Loucy (cell line): ENCODE data around the gene SHISA5.

Source experiments
- H2AFZ ChIP-seq: fragments of 200-600 bp; sonication (generic); 2 replicates; pipeline ENCODE4 v1.6.0; 2016; ENCODE audit warnings: antibody characterized with exemption, mild to moderate bottlenecking, low read length, moderate library complexity
- H3F3A ChIP-seq: fragments of 200-600 bp; 2 replicates; pipeline ENCODE4 v1.6.0; 2016; ENCODE audit warnings: antibody characterized with exemption, low read depth, mild to moderate bottlenecking
- H3K27me3 ChIP-seq: fragments of 200-600 bp; sonication (generic); 2 replicates; pipeline ENCODE4 v1.6.1; 2014; ENCODE audit warnings: low read length, mild to moderate bottlenecking; ENCODE audit not compliant: insufficient read depth, poor library complexity, severe bottlenecking
- H3K36me3 ChIP-seq: fragments of 200-600 bp; sonication (generic); 2 replicates; pipeline ENCODE4 v1.6.1; 2016; ENCODE audit warnings: low read length; ENCODE audit not compliant: insufficient read depth
- H3K4me1 ChIP-seq: fragments of 200-600 bp; sonication (generic); 2 replicates; pipeline ENCODE4 v1.5.1; 2014; ENCODE audit warnings: low read length, mild to moderate bottlenecking; ENCODE audit not compliant: insufficient read depth, poor library complexity, severe bottlenecking
- H3K4me2 ChIP-seq: fragments of 200-600 bp; sonication (generic); 2 replicates; pipeline ENCODE4 v1.6.0; 2014; ENCODE audit warnings: antibody characterized with exemption, low read length, low read depth, mild to moderate bottlenecking; ENCODE audit not compliant: poor library complexity, severe bottlenecking
- H3K4me3 ChIP-seq: fragments of 200-600 bp; sonication (generic); 2 replicates; pipeline ENCODE4 v1.5.1; 2014; ENCODE audit warnings: low read length, mild to moderate bottlenecking, mixed read lengths; ENCODE audit not compliant: poor library complexity, severe bottlenecking
- H3K79me2 ChIP-seq: fragments of 200-600 bp; sonication (generic); 2 replicates; pipeline ENCODE4 v1.6.1; 2014; ENCODE audit warnings: low read length; ENCODE audit not compliant: insufficient read depth
- H3K9ac ChIP-seq: fragments of 200-600 bp; sonication (generic); 2 replicates; pipeline ENCODE4 v1.6.0; 2014; ENCODE audit warnings: mild to moderate bottlenecking, low read depth, low read length, moderate library complexity; ENCODE audit not compliant: poor library complexity, severe bottlenecking
- H3K9me2 ChIP-seq: fragments of 200-600 bp; sonication (generic); replicated peaks from 2 replicates; pipeline ENCODE4 v1.6.1; 2016; ENCODE audit warnings: low read depth, low read length, mixed read lengths
- H3K9me3 ChIP-seq: fragments of 200-600 bp; sonication (generic); 2 replicates; pipeline ENCODE4 v1.6.1; 2014; ENCODE audit warnings: mild to moderate bottlenecking, antibody characterized with exemption, low read length, low read depth; ENCODE audit not compliant: insufficient read depth
- H4K20me1 ChIP-seq: fragments of 200-600 bp; sonication (generic); 2 replicates; pipeline ENCODE4 v1.6.0; 2014; ENCODE audit warnings: antibody characterized with exemption, low read length, mild to moderate bottlenecking; ENCODE audit not compliant: insufficient read depth, poor library complexity, severe bottlenecking
- EZH2phosphoT487 ChIP-seq: fragments of 200-600 bp; IDR thresholded peaks from 2 replicates; pipeline ENCODE4 v1.6.1; 2018; ENCODE audit warnings: antibody characterized with exemption, mild to moderate bottlenecking, moderate library complexity, borderline replicate concordance
- TF ChIP-seq, protein P1 (sequence below): fragments of 200-600 bp; sonication (generic); conservative IDR thresholded peaks from 2 replicates; pipeline ENCODE4 v1.5.1; 2014; ENCODE audit warnings: mild to moderate bottlenecking, antibody characterized with exemption, low read length

The SHISA5 gene

DNA sequence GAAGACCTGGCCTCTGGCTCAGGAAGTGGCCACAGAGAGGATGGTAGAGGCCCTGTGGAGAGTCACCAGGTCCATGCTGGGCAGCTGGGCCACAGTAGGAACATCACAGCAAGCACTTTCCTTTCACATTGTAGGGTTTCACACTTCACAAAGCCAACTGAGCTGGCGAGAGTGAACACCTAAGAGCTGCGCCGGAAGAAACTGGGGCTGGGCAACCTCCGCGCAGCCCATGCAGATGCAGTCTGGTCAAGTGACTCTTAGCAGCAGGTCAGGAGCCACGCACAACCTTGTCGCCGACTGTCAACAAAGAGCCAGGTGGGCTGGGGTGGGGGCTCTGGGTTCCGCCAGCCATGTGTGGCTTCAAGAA, 15.3 kb upstream of the SHISA5 start:
- peak overlapping the region; percentile 61 for H3K4me2 ChIP-seq
- no peaks in the 10 kb centered on the region for H3K27me3 ChIP-seq
- H3K9me3 ChIP-seq: no peaks in the 10 kb centered on the region
- H3K9me2 ChIP-seq: no peaks in the 10 kb centered on the region
- no peak overlapping the region for H2AFZ ChIP-seq
- TF ChIP-seq EZH2phosphoT487: no peak
- TF ChIP-seq, protein P1, sequence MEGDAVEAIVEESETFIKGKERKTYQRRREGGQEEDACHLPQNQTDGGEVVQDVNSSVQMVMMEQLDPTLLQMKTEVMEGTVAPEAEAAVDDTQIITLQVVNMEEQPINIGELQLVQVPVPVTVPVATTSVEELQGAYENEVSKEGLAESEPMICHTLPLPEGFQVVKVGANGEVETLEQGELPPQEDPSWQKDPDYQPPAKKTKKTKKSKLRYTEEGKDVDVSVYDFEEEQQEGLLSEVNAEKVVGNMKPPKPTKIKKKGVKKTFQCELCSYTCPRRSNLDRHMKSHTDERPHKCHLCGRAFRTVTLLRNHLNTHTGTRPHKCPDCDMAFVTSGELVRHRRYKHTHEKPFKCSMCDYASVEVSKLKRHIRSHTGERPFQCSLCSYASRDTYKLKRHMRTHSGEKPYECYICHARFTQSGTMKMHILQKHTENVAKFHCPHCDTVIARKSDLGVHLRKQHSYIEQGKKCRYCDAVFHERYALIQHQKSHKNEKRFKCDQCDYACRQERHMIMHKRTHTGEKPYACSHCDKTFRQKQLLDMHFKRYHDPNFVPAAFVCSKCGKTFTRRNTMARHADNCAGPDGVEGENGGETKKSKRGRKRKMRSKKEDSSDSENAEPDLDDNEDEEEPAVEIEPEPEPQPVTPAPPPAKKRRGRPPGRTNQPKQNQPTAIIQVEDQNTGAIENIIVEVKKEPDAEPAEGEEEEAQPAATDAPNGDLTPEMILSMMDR: no peak
- H3K36me3 ChIP-seq: peaks cover 25% of the 10 kb centered on the region; the same call in 1 of the 2 replicates
- H3K4me1 ChIP-seq: peaks cover 35% of the 10 kb centered on the region
- H3F3A ChIP-seq: no peaks in the 10 kb centered on the region; the same call in 1 of the 2 replicates
- peak overlapping the region; percentile 49 for H3K9ac ChIP-seq
- H3K79me2 ChIP-seq: no peaks in the 10 kb centered on the region
- H3K4me3 ChIP-seq: peak overlapping the region; percentile 26
- no peaks in the 10 kb centered on the region for H4K20me1 ChIP-seq

DNA sequence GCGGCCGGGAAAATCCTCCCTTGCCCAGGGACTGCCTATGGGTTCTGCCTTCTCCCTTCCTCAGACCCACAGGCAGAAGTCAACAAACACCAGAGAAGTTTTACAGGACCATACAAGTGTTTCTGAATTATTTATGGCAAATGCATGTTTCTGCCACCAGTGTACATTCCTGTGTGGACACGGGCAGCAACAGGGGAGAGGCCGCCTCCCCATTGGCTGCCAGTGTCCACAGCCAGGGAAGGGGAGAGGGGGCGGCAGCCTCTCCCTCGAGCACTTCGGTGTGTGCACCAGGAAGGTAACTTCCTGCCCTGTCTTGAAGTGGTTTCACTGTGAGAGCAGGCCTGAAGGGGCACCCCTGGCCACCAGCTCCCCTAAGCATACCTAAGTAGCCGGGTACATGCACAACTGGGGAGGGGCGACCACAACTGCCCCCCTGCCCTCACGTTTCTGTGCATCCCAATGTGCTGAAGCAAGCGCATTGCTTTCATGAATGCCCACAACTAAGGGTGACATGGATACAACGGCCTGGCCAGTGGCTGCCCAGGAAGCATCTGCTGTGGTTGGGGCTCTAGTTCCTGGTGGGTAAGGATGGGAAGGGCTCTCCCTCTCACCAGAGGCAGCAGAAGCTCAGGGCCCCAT, 14.8 kb upstream of the SHISA5 start:
- H2AFZ ChIP-seq: no peak overlapping the region
- H3K4me1 ChIP-seq: peaks cover 35% of the 10 kb centered on the region
- peak overlapping the region; percentile 61 for H3K4me2 ChIP-seq

DNA sequence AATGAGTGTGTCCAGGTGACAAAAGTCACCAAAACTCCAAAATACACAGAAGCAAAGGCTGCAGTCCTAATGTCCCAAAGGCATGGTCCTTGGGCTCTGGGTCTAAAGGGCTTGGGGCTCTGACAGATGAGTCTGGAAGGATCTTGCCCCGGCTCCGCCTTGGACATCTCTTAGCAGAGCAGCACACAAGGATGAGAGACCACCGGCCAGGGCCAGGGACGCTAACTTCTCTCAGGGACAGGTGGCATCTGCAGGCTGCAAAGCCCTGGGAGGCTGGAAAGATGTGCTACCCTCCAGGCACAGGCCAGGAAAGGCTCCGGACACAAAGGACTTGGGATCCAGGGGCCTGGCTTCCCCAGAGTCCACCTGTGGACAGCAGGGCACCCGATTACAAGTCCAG, 14.1 kb upstream of the SHISA5 start:
- no peak overlapping the region for H3K4me3 ChIP-seq
- TF ChIP-seq, protein P1: no peak
- TF ChIP-seq EZH2phosphoT487: no peak
- H3K4me2 ChIP-seq: peak overlapping the region; percentile 61
- no peaks in the 10 kb centered on the region for H3K79me2 ChIP-seq
- no peaks in the 10 kb centered on the region for H3K9me3 ChIP-seq
- H3F3A ChIP-seq: no peaks in the 10 kb centered on the region; the same call in 1 of the 2 replicates
- peak overlapping the region; percentile 49 for H3K9ac ChIP-seq
- peaks cover 35% of the 10 kb centered on the region for H3K4me1 ChIP-seq
- H3K36me3 ChIP-seq: peaks cover 19% of the 10 kb centered on the region; the same call in 1 of the 2 replicates
- no peaks in the 10 kb centered on the region for H4K20me1 ChIP-seq
- no peaks in the 10 kb centered on the region for H3K9me2 ChIP-seq
- no peak overlapping the region for H2AFZ ChIP-seq
- H3K27me3 ChIP-seq: no peaks in the 10 kb centered on the region

More for the DNA sequence above, 14.8 kb upstream of the SHISA5 start:
- TF ChIP-seq EZH2phosphoT487: no peak
- TF ChIP-seq, protein P1: no peak
- H3K9ac ChIP-seq: peak overlapping the region; percentile 49
- no peaks in the 10 kb centered on the region; the same call in 1 of the 2 replicates for H3F3A ChIP-seq
- no peaks in the 10 kb centered on the region for H4K20me1 ChIP-seq
- H3K9me2 ChIP-seq: no peaks in the 10 kb centered on the region
- H3K4me3 ChIP-seq: peak overlapping the region; percentile 26
- H3K79me2 ChIP-seq: no peaks in the 10 kb centered on the region
- H3K36me3 ChIP-seq: peaks cover 25% of the 10 kb centered on the region; the same call in 1 of the 2 replicates
- no peaks in the 10 kb centered on the region for H3K9me3 ChIP-seq
- H3K27me3 ChIP-seq: no peaks in the 10 kb centered on the region
